CD4-positive, alpha-beta T cell treated with Interleukin-4 for 4 hours (primary cell): Measurements from ENCODE around the gene ARL6IP4.

Experiments used
- DNase-seq: peaks from one replicate; pipeline ENCODE4 v3.0.0-alpha.2; 2020

ARL6IP4 gene

GRCh38 chr12:122979001-122979907 lies 1.2 kb upstream of the ARL6IP4 start:
- DNase-seq: no peak

DNA sequence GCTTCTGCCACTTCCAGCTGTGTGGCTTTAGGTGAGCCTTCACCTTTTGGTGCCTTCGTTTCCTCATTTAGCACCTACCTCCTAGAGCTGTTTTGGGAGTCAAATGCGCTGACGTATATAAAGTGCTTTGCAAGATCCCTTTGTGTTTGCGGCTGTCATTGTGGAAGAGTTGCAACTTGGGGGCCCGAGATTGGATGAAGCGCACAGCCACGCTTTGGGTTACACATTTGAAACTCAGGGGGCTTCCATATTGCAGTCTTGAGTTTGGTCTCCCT lies 636 bp upstream of the ARL6IP4 start:
- no peak for DNase-seq

DNA sequence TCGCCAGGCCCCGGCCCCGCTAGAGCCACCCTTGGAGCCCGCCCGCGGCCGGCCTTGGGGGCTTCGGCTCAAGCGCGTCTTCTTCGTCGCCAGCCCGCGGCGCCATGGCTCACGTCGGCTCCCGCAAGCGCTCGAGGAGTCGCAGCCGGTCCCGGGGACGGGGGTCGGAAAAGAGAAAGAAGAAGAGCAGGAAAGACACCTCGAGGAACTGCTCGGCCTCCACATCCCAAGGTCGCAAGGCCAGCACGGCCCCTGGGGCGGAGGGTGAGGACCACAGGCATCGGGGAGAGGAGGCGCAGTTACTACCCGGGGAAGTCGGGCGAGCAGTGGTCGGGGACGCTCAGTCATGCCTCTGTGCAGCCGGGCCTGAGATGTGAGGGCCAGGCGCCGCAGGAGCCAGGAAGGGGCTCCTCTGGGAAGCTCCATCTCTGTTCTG lies 573 bp downstream of the ARL6IP4 start:
- DNase-seq: no peak

DNA sequence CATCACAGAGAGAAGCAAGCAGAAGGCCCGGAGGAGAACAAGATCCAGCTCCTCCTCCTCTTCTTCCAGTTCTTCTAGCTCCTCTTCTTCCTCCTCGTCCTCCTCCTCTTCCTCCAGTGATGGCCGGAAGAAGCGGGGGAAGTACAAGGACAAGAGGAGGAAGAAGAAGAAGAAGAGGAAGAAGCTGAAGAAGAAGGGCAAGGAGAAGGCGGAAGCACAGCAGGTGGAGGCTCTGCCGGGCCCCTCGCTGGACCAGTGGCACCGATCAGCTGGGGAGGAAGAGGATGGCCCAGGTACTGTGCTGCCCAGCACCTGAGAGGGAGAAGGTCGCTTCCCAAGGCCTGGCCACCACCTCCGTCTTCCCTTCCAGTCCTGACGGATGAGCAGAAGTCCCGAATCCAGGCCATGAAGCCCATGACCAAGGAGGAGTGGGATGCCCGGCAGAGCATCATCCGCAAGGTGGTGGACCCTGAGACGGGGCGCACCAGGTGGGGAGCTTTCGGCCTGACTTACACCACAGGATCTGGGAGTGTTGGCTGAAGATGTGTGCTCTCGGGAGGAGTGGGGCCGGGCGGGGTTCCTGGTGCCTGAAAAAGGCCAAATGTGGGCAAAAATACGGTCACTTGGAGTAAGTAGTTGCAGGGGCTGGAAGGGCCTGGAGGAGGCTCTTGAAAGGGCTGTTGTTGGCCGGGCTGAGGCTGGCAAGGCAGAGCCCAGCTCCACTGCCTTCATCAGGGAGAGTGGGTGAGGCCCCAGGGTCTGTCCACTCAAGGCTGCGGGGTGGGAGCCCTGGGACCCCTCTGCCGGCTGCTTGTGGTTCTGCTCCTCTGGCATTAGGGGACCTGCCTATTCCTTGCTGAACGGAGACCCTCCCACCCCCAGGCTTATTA lies 1.4 kb downstream of the ARL6IP4 start:
- no peak for DNase-seq

DNA sequence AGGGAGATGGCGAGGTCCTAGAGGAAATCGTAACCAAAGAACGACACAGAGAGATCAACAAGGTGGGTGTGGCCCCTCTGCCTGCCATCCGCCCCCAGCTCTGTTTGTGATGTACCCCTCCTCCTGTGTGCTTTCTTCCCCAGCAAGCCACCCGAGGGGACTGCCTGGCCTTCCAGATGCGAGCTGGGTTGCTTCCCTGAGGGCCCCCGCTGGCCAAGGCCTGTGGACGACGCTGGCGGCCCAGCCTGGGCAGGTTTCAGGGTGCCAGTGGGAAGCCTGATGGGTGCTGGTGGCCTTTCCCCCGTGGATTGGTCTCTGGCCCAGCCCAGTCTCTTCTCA lies 2.0 kb downstream of the ARL6IP4 start:
- no peak for DNase-seq

DNA sequence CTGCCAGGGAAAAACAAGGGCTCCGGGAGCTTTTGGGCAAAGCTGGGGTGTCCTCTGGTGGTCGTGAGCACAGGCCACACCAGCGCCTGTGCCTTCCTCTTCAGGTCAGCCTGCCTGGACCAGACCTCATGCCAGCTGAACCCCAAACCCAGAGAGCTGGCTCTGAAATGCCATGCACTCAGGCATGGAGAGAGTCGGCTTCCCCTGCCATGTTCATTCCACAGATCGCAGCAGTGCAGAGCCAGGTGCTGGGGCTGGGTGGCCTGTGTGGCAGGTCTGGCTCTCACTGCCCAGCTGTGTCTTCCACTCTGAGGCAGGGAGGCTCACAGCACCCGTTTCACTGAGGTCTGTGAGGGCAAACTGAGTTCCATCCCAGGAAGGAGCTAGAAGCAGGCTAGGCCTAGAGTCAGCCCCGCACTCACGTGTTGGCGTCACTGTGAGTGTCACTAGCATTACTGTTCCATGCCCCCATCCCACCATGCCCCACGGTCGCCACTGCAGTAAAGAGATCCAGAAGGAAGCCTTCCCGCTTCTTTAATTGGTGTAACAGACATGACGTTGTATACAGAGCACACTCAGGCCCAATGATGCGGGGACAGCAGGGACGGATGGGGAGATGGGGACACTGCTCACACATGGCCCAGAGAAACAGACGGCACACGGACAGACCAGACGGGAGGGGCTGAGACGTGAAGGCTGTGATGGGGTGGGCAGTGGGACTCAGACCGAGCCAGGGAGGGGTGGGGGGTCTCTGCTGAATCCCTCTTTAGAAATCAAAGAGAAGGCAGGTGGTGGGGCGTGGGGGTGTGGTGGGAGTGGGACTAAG lies 2.7 kb downstream of the ARL6IP4 start:
- no peak for DNase-seq

GRCh38 chr12:122983789-122984515 lies 3.5 kb downstream of the ARL6IP4 start:
- DNase-seq: no peak

- DNase-seq: no peak
Observed at GRCh38 chr12:122984612-122985337, 4.3 kb downstream of the ARL6IP4 start.

- no peak for DNase-seq
Observed at GRCh38 chr12:122985338-122986257, 5.1 kb downstream of the ARL6IP4 start.

DNA sequence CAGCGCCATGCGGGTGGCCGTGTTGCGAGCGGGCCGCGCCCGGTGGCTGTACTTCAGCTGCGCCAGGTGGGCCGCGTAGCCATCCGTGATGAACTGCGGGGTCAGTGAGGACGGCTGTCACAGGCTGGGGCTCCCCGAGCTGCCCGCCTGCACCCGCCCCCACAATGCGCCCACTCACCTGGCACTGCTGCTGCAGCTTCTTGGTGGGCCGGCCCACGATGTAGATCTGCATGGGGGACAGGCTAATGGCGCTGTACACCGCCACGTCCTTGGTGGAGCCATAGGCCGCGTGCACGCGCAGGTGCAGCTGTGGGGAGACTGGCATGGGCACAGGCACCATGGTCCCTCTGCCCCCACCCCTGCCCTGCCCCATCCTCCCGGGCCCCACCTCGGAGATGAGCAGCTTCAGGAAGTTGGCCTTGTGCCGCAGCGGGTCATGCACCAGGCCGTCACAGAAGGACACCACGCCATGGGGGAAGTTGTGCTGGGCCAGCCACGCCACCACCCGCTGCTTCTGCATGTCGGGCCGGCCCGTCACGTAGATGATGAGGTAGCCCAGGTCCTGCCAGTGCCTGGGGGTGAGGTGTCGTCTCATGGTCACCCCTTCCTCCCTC lies 5.9 kb downstream of the ARL6IP4 start:
- DNase-seq: no peak

GRCh38 chr12:122987086-122987951 lies 6.8 kb downstream of the ARL6IP4 start:
- DNase-seq: no peak

DNA sequence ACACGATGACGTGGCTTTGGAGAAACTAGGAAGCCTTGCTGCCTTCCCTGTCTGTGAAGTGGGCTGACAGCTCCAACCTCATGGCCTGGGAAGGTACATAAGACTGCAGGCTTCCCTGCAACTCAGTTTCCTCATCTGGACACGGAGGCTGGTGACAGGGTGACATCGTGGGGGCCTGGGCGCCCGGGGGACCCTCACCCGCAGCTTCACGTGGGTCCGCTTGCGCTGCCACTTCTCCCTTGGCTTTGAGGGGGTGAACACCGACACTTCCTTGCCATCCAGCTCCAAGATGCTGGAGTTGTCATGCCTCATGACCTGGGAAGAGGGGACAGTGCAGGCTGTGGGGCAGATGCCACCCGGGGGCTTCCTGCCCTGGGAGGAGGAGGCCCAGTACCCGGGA lies 7.6 kb downstream of the ARL6IP4 start:
- DNase-seq: no peak

DNA sequence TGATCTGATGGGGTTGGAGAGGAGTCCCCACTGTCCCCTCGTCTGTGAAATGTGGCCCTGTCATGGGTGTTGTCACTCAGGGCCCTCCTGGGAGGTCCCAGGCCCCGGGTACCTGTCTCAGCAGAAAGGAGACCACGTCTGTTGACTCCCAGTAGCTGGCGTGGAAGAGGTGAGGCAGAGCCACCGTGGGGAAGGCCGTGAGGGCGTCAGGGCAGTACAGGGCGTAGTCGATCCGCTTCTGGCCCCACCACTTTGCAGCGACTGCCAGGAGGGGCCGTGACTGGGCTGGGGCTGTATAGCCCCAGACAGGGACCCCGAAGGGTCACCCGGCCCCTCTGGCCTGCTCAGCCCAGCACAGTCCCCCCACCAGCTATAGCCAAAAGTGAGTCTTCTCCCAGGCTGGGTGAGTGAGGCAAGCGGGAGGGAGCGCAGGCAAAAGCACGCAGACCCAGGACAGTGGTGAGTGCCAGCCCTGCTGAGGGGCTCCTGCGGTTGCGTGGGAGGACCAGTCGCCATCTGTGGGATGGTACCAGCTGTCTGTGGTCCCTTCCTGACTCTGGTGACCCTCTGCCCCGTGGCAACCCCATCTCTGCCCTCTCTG lies 8.2 kb downstream of the ARL6IP4 start:
- DNase-seq: no peak

- DNase-seq: no peak
Observed at GRCh38 chr12:122989225-122989839, 8.9 kb downstream of the ARL6IP4 start.

GRCh38 chr12:122989874-122990419 lies 9.5 kb downstream of the ARL6IP4 start:
- no peak for DNase-seq

DNA sequence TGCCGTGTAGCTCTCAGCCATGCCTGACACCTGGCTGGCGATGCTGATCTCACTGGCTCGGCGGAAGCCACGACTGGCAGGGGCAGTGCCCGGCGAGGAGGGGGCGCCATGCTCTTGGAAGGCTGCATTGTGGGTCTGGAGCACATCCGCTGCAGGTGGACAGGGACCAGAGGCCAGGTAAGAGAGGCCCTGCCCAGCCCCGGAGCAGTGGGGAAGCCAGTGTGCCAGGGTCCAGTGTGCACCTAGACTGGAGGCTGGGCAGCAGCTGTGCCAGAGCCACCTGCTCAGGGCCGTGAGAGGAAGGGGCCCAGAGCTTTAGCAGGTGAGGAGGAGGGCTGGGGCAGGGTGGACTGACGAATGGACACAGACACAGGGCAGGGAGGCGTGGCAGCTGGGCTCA lies 10.1 kb downstream of the ARL6IP4 start:
- no peak for DNase-seq

DNA sequence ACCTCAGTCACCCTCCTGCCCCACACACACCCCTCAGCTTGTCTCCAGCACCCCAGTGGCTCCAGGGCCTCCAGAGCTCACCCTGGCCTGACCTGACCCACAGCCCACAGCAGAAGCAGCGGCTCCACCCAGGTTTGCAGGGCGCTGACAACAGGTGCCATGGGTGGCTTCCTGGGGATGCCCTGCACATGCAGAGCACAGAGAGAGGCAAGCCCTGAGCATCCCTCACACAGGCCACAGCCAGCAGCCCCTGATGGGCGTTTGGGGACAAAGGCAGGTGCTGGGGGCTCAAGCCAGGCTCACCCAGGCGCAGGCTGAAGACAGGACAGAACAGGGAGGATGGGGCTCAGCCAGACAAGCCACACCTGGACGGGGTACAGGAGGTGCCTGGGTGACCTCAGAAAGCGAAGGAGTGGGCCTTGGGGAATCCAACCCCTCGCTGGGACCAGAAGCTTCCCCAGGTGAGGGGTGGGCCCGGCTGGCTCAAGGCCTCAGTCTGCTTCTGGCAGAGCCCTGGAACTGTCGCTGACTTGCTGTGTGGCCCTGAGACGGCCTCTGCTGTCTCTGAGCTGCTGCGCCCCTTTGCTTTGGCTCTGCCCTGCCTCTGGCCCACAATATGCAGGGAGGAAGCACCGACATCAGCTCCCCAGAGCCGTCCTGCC lies 10.6 kb downstream of the ARL6IP4 start:
- no peak for DNase-seq
